Loucy (cell line): ENCODE measurements around the gene SPRED2.

Experiments
- H2AFZ ChIP-seq: fragments of 200-600 bp; sonication (generic); 2 replicates; pipeline ENCODE4 v1.6.0; 2016; ENCODE audit warnings: antibody characterized with exemption, mild to moderate bottlenecking, low read length, moderate library complexity
- H3F3A ChIP-seq: fragments of 200-600 bp; 2 replicates; pipeline ENCODE4 v1.6.0; 2016; ENCODE audit warnings: antibody characterized with exemption, low read depth, mild to moderate bottlenecking
- H3K27me3 ChIP-seq: fragments of 200-600 bp; sonication (generic); 2 replicates; pipeline ENCODE4 v1.6.1; 2014; ENCODE audit warnings: low read length, mild to moderate bottlenecking; ENCODE audit not compliant: insufficient read depth, poor library complexity, severe bottlenecking
- H3K36me3 ChIP-seq: fragments of 200-600 bp; sonication (generic); 2 replicates; pipeline ENCODE4 v1.6.1; 2016; ENCODE audit warnings: low read length; ENCODE audit not compliant: insufficient read depth
- H3K4me1 ChIP-seq: fragments of 200-600 bp; sonication (generic); 2 replicates; pipeline ENCODE4 v1.5.1; 2014; ENCODE audit warnings: low read length, mild to moderate bottlenecking; ENCODE audit not compliant: insufficient read depth, poor library complexity, severe bottlenecking
- H3K4me2 ChIP-seq: fragments of 200-600 bp; sonication (generic); 2 replicates; pipeline ENCODE4 v1.6.0; 2014; ENCODE audit warnings: antibody characterized with exemption, low read length, low read depth, mild to moderate bottlenecking; ENCODE audit not compliant: poor library complexity, severe bottlenecking
- H3K4me3 ChIP-seq: fragments of 200-600 bp; sonication (generic); 2 replicates; pipeline ENCODE4 v1.5.1; 2014; ENCODE audit warnings: low read length, mild to moderate bottlenecking, mixed read lengths; ENCODE audit not compliant: poor library complexity, severe bottlenecking
- H3K79me2 ChIP-seq: fragments of 200-600 bp; sonication (generic); 2 replicates; pipeline ENCODE4 v1.6.1; 2014; ENCODE audit warnings: low read length; ENCODE audit not compliant: insufficient read depth
- H3K9ac ChIP-seq: fragments of 200-600 bp; sonication (generic); 2 replicates; pipeline ENCODE4 v1.6.0; 2014; ENCODE audit warnings: mild to moderate bottlenecking, low read depth, low read length, moderate library complexity; ENCODE audit not compliant: poor library complexity, severe bottlenecking
- H3K9me2 ChIP-seq: fragments of 200-600 bp; sonication (generic); replicated peaks from 2 replicates; pipeline ENCODE4 v1.6.1; 2016; ENCODE audit warnings: low read depth, low read length, mixed read lengths
- H3K9me3 ChIP-seq: fragments of 200-600 bp; sonication (generic); 2 replicates; pipeline ENCODE4 v1.6.1; 2014; ENCODE audit warnings: mild to moderate bottlenecking, antibody characterized with exemption, low read length, low read depth; ENCODE audit not compliant: insufficient read depth
- H4K20me1 ChIP-seq: fragments of 200-600 bp; sonication (generic); 2 replicates; pipeline ENCODE4 v1.6.0; 2014; ENCODE audit warnings: antibody characterized with exemption, low read length, mild to moderate bottlenecking; ENCODE audit not compliant: insufficient read depth, poor library complexity, severe bottlenecking
- CTCF ChIP-seq: fragments of 200-600 bp; sonication (generic); conservative IDR thresholded peaks from 2 replicates; pipeline ENCODE4 v1.5.1; 2014; ENCODE audit warnings: mild to moderate bottlenecking, antibody characterized with exemption, low read length
- EZH2phosphoT487 ChIP-seq: fragments of 200-600 bp; IDR thresholded peaks from 2 replicates; pipeline ENCODE4 v1.6.1; 2018; ENCODE audit warnings: antibody characterized with exemption, mild to moderate bottlenecking, moderate library complexity, borderline replicate concordance

The SPRED2 gene

GRCh38 chr2:65349863-65350262 is 82.5 kb downstream of the SPRED2 start:
- Histone ChIP-seq H3K79me2 (peaks cover 34% of the 10 kb centered on the region), H3K9me2 (no peaks in the 10 kb centered on the region), H3K9ac (no peak overlapping the region), H3K36me3 (no peaks in the 10 kb centered on the region), H3F3A (no peaks in the 10 kb centered on the region), H3K4me2 (peak overlapping the region; percentile 42), H2AFZ (no peak overlapping the region), H3K4me3 (no peak overlapping the region), H3K27me3 (no peaks in the 10 kb centered on the region), H4K20me1 (no peaks in the 10 kb centered on the region), H3K9me3 (no peaks in the 10 kb centered on the region), H3K4me1 (peaks cover 35% of the 10 kb centered on the region)
- TF ChIP-seq EZH2phosphoT487 = no peak
- no peak for TF ChIP-seq CTCF

- no peaks in the 10 kb centered on the region for H3K27me3 ChIP-seq
- H3K4me2 ChIP-seq = no peak overlapping the region
- no peaks in the 10 kb centered on the region for H3K36me3 ChIP-seq
- no peak for TF ChIP-seq CTCF
- no peak for TF ChIP-seq EZH2phosphoT487
- H3K9me3 ChIP-seq = no peaks in the 10 kb centered on the region
- H3K9me2 ChIP-seq = no peaks in the 10 kb centered on the region
- H3K4me3 ChIP-seq = no peak overlapping the region
- H3F3A ChIP-seq = no peaks in the 10 kb centered on the region
- no peaks in the 10 kb centered on the region for H4K20me1 ChIP-seq
- no peak overlapping the region for H2AFZ ChIP-seq
- no peak overlapping the region for H3K9ac ChIP-seq
- peaks cover 24% of the 10 kb centered on the region; the same call in 1 of the 2 replicates for H3K79me2 ChIP-seq
- H3K4me1 ChIP-seq = peaks cover 37% of the 10 kb centered on the region
These were observed 84.5 kb downstream of the SPRED2 start for GRCh38 chr2:65347913-65348312.

DNA sequence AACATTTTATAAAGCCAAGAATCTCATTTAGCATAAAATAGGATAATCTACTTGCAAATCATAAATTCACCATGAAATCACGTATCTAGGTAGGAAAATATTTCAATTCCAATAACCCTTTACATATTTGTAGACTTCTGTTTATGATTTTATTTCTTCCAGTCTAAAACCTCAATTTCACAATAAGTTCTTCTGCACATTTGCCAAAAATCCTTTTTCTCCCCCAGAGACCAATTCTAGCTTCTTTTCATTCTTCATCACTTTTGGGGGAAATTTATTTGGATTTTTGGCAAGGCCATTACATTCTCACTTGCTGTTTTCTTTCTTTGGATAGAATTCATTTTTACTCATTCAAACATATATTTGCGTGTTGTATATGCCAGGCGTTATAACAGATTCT is 86.8 kb downstream of the SPRED2 start:
- Histone ChIP-seq H3K9me2 (no peaks in the 10 kb centered on the region), H2AFZ (no peak overlapping the region), H3K4me3 (no peak overlapping the region), H3K4me1 (peaks cover 20% of the 10 kb centered on the region), H3K79me2 (peaks cover 19% of the 10 kb centered on the region; the same call in 1 of the 2 replicates), H3K4me2 (no peak overlapping the region), H3K9me3 (no peaks in the 10 kb centered on the region), H3K9ac (no peak overlapping the region), H3K27me3 (no peaks in the 10 kb centered on the region), H3F3A (no peaks in the 10 kb centered on the region), H4K20me1 (no peaks in the 10 kb centered on the region), H3K36me3 (no peaks in the 10 kb centered on the region; the same call in 1 of the 2 replicates)
- no peak for TF ChIP-seq EZH2phosphoT487
- TF ChIP-seq CTCF = no peak
